ENCODE measurements around the gene IRF2.

Gene IRF2

DNA sequence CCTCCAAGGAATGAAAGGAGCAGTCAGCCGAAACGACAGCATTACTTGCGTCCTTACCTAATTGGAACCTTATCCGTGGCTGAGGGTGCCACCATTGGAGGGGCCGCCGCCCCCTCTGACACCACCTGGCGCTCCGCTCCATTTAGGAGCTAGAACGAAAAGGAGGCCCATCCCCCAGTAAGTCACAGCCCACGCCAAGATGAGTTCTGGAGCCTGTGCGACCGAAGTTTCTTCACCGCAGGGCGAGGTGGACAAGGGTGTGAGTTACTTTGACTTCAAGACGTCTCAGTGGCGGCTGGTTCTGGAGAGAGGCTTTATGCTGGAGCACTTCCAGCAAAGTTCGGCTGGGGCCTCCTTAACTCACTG, 729 bp upstream of the IRF2 start:
- in situ Hi-C loops (cut with MboI; ENCODE audit: low sequenced_read_pairs), result no loop called here

DNA sequence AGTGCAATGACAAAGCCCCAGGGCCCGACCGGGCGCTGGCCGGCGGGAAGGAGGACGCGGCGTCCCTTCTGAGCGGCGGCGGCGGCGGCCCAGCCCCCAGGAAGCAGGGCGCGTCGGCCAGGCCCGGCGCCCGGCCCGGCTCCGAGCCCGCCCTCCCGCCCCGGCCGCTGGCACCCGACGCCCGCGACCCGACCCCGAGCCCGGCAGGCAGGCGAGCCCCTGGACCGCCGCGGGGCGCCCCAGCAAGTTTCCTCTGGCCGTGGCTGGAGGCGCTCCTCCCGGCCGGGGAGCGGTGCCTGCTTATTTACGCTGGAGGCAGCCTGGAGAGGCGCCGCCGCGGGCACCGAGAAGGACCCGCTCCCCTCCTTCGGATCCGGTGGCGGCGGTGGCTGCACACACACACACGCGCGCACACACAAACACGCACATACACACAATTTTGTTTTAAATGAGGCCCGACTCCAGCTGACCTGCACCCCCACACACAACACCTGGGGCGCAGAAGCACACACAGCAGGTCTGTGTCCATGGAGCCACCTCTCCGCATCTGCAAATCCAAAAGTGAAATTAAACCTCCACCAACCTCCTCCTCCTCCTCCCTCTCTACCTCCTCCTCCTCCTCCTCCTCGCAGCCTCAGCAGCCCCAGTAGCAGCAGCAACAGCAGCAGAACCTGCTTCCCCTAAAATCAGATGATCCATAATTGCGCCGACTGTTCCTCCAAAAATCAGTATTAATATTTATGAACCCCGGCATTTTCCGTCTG, 669 bp downstream of the IRF2 start:
- in situ Hi-C loops (cut with MboI; ENCODE audit: low sequenced_read_pairs), result no loop called here

DNA sequence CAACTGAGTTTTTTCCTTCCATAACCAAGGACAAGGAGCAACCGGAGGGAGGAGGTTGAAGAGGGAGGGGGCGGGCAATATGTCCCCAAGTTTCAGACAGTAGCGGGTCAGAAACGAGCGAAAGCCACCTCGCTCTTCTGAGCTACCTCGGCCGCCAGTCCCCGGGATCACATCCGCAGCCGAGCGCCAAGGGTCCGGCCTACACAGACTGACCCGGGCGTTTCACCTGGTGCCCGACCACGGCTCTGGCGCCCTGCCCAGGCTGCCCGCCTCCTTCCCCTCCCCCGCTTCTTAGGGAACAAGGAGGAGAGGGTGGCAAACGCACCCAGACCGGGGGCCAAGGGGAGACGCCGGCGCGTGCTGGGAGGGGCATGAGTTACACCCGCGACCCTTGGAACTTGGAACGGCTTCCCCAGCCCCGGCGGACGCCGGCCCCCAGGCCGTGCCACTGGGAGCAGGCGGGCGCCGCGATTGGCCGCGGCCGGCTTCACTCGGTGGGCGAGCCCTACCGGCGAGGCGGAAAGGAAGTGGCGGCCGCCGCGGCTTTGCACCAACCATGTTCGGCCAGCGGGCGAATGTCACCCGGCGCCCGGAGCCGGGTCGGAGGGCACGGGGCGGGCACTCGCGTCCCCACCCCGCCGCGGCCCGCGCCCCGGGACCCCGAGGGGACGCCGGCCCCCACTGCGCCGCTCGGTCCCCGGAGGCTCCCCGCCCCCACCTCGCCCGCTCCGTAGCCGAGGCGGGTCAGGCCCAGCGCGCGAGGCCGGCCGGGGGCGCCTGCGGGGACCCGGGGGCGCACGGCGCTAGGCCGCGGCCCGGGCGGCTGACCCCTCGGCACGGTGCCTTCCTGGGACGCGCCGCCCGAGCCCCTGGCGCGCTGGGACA, 1.5 kb downstream of the IRF2 start:
- in situ Hi-C loops (cut with MboI; ENCODE audit: low sequenced_read_pairs), result no loop called here

DNA sequence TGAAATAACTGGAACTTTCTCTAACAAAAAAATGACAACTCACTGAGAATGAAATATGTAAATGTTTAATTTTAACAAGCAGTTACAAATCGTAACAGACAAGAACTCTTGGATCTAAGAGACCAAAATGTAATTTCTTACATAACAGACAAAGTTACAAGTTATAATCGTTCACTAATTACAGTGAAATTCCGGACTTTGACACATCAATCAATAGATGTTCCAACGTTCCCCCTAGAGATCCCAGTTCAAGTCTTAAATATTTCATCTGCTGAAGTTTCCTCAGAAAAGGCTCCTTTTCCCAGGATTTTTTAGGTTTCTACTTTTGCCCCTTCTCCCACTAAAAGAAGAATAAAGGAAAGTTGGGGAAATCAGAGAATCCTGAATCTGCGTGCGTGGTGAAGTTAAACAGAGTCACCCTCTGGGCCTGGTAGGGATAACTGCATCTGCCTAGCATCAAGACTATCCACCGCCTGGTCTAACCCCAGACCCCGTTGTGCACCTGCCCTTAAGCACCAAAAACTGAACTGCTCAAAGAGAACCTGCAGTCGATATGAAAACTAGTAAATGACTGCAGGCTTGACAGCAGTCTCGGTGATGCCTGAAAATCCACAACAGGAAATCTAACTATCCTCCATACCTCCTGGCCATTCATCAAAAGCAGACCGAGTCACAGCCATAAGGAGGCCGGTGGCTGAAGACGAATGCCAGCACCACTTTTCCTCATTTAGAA, 2.3 kb downstream of the IRF2 start:
- in situ Hi-C loops (cut with MboI; ENCODE audit: low sequenced_read_pairs), result no loop called here

DNA sequence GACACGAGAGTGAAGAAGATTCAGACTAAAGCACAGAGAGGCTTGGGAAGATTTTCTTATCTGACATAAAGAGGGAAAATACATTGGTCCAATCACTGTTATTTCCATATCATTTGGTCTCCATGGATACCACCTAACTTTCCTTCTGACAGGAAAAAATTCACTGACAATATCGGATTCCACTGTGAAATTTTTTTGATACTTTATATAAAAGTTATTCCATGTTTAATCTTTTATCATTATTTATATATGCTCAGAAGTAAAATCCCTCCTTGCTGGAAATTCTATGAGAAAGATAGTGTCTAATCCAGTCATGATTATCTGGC, 3.6 kb downstream of the IRF2 start:
- in situ Hi-C loops (cut with MboI; ENCODE audit: low sequenced_read_pairs), result no loop called here

DNA sequence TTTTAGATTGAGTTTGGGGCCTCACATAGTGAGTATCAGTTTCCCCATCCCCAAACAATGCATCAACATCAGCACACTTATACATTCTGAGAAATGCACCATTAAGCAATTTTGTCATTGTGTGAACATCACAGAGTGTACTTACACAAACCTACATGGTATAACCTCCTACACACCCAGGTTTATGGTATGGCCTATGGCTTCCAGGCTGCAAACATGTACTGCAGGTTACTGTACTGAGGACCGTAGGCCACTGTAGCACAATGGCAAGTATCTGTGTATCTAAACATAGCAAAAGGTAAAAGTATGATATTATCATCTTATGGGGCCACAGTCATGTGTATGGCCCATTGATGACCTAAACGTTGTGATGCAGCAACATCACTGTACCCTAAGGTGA, 7.7 kb downstream of the IRF2 start:
- in situ Hi-C loops (cut with MboI; ENCODE audit: low sequenced_read_pairs), result no loop called here

DNA sequence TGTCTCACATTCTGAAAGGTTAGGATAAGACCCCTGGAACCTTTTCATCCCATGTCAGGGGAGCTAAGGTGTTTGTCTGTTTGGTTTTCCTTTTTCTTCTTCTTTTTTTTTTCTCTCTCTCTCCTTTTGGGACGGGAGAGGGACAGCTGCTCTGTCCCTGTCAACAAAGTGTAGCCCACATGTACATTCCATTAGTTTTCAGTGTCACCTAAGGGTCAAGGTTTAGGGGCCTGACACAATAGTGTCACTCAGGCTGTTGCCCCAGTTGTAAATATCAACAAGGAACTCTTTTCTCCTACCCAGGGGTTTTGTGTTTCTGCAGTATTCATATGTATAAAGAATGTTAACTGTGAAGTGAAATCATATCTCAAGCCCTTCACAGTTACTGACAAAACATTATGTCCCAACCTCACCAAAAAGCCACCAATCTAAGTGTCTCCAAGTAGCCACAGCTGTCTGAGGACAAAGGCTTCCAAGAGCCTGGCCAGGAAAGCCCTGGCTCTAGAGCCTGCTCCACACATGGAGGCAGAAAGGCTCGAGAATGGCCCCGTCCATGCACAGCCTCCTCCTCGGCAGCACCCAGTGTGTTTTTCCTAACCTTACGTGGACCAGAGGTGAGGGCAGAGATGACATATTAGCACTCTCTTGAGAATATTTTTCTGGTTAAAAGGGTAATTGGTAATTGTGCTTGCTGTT, 9.4 kb downstream of the IRF2 start:
- in situ Hi-C loops (cut with MboI; ENCODE audit: low sequenced_read_pairs), result no loop called here

DNA sequence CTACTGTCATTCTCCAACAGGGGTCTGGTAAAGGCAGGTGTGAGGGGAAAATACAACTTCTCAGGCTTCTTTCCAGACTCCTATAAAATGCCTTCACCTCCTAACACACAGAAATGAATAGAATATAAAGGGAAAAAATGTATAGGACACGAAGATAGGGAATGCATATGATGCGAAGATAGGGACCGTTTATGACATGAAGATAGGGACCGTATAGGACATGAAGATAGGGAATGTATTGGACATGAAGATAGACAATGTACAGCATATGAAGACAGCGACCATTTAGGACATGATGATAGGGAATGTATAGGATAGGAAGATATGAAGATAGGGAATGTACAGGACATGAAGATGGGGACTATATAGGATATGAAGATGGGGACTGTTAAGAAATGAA, 10.5 kb downstream of the IRF2 start:
- in situ Hi-C loops (cut with MboI; ENCODE audit: low sequenced_read_pairs), result no loop called here

DNA sequence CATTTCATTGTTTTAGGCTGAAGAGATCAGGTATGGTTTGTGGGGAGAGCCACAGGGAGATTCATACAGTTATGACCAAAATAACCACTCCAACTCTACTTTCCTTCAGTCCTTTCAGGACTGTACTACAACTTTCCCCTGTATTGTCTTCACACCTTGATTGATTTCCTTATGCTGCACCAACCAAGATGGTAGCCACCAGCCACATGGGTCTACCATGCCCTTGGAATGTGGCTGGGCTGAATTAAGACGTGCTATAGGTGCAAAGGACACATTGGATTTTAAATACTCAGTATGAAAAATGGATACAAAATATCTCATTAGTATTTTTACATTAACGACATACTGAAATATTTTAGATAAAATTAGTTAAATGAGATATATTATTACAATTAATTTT, 11.2 kb downstream of the IRF2 start:
- in situ Hi-C loops (cut with MboI; ENCODE audit: low sequenced_read_pairs), result no loop called here

DNA sequence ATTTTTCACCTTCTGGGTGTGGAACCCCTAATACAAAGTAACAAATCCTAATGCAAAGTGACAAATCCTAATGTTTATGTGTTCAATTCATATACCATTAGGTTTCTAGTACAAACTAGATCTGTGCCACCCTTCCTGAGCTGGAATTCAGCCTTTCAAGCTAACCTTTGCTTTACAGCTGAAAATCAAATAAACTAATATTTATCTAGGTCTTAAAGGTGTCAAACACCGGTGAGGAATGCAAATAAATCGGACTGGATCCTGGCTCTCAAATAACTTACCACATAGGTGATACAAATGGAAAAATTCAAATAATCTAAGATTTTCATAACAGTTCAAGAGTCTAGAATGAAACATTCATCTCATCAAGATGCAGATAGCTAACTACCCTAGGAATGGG, 11.6 kb downstream of the IRF2 start:
- in situ Hi-C loops (cut with MboI; ENCODE audit: low sequenced_read_pairs), result no loop called here

DNA sequence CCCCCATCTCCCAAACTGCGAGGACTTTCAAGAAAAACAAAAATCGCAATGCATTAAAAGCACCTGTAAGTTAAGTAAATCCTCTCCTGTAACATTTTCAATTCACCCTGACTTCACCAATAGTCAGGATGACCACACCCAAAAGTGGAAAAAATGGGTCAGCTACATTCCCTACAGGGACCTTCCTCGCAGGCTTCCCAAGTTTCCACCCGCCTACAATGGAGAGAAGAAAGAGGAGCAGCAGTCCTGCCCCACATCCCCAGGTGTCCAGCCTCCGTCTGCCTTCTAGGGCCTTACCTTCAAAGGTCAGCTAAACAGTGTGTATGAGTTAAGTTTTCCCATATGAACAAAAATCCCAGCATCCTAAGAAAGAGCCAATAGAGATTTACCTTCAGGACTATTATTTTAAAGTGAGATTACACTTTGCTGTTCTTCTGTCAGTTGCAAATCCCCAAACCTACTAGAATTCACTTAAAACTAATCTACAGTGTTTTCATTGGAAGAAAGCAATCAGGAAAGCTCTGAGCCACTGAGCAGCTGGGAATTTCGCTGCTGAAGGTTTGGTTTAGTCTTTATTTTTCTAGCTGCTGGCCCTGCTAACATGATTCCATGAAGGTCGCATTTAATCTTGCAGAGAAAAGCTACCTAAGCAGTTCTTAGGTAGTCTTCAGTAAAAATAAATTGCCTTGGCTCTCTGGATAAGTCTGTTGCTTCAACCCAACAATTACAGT, 12.5 kb downstream of the IRF2 start:
- in situ Hi-C loops (cut with MboI; ENCODE audit: low sequenced_read_pairs), result no loop called here

DNA sequence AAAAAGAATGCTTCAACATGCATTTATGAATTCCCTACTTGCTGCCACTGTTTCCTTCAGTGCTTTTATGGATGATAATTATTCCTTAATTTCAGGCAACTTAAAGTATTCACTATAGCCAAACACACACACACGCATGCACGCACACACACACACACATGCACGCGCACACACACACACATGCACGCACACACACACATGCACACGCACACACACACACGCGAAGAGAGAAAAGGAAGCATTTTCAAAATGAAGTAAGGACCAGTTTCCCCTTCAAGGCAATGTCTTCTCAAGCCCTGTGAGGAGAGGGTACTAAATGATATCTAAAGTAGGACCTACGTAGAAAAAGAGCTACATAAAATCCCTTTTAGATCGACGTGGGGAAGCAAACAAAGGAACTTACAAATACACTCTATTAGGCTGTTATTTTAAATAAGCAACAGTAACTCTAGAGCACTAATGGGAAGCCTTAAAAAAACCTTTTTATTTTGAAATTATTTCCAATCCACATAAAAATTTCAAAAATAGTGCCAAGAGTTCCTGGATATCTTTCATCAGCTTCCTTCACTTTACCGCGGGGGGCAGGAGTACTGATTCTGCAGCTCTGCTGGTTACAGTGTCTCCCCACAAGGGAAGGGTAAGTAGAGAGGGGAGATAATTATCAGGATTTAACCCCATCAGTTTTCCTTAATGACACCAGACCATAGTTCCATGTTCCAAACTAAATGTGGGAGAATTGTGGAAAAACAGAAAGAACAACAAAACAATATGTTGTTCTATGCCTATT, 13.7 kb downstream of the IRF2 start:
- in situ Hi-C loops (cut with MboI; ENCODE audit: low sequenced_read_pairs), result no loop called here

DNA sequence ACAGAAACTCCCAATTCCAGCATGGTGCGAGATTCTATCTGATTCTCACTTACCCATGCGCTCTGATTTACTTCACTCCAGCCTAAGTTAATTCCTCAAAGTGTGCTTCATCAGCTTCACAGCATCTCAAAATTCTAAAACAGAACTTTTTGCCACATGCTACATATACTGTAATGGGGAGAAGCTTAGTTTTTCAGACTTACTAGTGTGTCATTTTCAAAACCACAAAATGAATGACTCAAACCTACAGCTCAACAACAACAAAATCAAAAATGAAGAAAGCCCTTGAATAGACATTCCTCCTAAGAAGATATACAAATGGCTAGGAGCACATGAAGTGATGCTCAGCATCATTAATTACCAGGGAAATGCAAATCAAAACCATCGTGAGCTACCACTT, 14.9 kb downstream of the IRF2 start:
- in situ Hi-C loops (cut with MboI; ENCODE audit: low sequenced_read_pairs), result no loop called here

DNA sequence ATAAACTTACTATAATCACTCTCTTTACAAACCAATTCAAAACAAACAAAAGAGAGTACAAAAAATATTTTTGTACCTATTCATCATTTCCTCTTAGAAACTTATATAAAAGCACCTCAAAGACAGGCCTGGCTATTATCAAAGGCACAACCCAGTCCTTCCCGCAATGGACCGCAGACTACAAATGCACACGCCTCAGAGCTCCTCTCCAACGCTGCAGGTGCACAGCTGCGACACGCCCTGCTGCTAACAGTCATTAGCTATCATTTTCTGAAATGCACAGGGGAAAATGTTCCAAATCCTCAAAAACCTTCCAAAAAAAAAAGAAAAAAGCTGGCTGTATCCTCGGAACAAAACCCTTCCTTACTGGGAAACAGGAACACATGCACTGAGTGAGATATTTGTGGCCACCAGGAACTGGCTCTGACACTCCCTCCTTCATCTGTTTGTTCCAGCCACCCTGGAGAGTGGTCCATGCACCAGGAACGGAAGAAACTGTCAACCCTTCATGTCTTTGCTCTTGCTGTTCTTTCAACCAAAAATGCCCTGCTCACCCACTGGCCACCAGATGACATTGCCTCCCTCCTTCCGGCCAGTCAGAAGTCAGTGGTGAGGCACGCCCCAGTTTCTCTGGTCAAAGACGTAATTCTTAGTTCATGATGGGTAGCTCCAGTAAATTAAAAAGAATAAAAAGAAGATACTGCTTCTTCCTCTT, 16.7 kb downstream of the IRF2 start:
- in situ Hi-C loops (cut with MboI; ENCODE audit: low sequenced_read_pairs), result no loop called here

DNA sequence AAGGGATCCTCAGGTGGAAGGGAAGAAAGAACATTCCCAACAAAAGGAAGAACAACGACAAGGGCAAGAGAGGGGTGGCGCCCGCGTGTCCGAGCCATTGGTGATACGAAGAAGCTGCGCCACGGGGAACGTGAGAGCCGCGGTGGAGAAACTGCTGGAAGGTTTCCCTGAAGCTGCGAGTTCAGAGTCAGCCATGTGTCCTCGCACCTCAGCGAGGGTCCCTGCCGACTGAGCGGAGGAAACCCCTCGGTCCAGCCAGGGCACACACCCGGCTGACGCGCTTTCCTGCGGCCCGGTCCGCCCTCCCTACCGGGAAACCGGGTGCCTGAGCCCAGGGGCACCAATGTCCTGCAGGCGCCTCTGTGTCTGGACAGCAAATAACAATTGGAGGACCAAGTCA, 18.0 kb downstream of the IRF2 start:
- in situ Hi-C loops (cut with MboI; ENCODE audit: low sequenced_read_pairs), result no loop called here

DNA sequence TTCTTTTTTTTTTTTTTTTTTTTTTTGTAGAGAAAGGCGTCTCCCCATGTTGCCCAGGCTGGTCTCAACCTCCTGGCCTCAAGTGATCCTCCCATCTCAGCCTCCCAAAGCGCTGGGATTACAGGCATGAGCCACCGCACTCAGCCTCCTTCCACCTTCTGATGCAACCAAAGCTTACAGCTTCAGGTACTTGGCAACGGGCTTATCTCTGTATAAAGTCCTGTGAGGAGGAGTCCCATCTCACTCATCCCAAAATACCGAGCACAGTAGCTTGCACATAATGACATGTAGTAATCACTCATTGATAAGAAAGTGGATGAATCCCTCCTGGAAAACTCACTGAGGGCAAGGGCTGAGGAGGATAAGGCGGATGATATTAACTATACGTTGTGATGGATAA, 19.1 kb downstream of the IRF2 start:
- in situ Hi-C loops (cut with MboI; ENCODE audit: low sequenced_read_pairs), result no loop called here

DNA sequence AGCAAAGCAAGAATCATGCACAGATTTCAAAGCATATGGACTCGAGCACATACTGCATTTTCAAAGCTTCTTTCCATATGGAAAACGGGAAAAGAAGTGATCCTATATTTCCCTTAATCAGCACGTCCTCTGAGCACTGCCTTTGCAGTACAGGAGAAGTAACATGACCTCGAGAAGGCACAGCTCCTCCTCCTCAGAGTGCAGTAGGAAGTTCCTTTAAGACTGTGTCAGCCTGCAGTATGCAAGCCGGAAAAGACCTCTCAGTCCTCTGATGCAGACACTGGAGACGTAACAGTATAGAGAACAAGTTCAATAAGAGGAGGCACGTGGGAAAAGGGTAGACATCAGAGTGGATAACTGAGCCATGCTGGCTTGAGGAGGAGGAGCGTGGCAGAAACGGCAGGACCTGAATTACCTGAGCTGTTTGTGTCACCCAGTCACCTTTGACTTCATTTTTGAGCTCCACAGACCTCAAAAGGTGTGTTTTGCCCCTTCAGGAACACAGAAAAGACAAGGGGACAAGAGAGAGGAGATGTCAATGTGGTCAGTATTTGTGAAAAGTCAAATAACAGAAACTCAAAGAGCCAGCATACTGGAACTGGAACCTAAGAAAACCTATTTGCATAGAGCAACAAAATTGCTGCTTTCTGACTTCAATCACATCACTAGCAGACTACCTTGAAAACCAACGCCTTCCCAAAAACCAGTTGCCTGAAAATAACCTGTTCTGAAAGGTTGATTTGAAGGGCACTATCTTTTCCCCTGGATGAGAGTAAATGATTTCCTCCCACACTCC, 20.8 kb downstream of the IRF2 start:
- in situ Hi-C loops (cut with MboI; ENCODE audit: low sequenced_read_pairs), result no loop called here

DNA sequence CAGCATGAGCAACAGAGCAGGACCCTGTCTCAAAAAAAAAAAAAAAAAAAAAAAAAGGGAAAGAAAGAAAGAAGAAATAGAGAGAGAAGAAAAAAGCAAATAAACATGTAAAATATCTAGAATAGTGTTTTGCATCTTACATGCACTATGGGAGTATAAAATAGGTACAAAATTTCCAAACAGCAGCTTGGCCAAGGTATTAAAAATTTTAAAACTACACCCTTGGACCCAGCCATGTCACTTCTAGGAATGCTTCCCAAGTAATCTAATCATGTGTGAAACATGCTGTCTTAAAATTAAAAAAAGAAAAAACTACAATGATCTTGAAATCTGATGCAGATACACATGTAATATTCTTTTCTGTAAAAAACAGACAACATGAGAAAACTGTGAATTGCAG, 21.6 kb downstream of the IRF2 start:
- in situ Hi-C loops (cut with MboI; ENCODE audit: low sequenced_read_pairs), result no loop called here
